ENCODE measurements around the gene PRDM16.

The PRDM16 gene

GRCh38 chr1:3103967-3104677, 35.1 kb downstream of the PRDM16 start:
- DNase-seq (ENCODE audit: low read depth), result no peak

DNA sequence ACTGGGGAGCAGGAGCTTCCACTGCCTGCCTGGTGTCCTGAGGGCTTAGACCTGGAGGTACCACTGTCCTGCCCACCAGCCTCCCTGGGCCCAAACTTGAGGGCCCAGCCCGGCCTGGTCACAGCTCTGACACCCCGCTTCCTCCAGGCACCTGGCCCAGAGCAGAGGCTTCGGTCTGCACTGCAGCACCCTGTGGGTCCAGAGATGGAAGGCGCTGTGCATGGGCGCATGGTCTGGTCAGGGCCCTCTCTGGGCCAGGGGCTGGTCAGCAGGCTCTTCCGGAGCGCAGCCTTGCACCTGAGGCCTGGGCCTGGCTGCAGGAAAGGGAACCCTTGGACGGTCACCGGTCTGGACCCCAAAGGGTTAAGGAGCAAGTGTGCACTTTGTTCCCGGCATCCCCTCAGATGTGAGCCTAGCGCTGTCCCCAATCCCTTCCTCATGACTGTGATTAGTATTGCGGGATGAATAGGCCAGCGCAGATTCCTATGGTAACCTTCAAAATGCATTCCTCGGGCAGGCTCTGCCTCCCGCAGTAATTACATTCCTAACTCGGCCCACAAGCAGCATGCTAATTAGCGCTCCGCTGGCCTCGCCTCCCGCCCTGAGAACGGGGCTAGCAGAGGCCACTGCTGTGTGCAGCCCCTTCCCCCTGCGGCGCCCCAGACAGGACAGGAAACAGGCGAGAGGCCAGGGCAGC, 36.3 kb downstream of the PRDM16 start:
- no peak for DNase-seq (ENCODE audit: low read depth)

- DNase-seq (ENCODE audit: low read depth), result no peak
Measured at GRCh38 chr1:3106216-3106615, 37.2 kb downstream of the PRDM16 start.

- DNase-seq (ENCODE audit: low read depth), result no peak
Measured at GRCh38 chr1:3107201-3107600, 38.2 kb downstream of the PRDM16 start.

GRCh38 chr1:3109355-3109754, 40.4 kb downstream of the PRDM16 start:
- no peak for DNase-seq (ENCODE audit: low read depth)

DNA sequence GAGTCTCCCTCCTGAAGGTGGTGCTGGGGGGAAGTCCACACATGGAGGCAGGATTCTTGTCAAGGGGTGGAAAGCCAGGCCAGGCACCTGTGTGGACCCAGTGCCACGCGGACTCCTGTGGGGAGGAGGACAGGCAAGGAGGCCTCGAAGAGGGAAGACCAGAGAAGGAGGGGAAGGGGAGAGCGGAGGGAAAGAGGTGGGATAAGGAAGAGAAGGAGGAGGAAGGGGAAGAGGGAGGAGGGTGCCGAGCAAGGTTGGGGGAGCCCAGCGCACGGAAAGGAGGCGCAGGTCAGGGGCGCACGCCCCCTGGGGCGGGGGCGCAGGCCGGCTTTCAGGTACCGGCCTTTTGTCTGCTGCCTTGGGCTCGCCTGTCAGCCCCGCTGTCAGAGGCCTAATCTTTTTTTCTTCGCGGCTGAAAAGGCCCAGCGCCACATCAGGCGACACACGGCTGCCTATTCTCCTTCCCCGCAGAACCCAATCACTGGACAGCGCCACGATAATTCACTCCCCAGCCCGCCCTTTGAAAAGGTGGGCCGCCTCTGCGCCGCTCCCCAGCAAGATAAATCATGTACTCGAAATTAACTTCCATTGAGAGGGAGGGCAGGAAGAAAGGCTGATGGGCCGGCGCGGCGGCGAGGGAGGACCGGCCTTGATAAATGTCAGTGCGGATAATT, 42.5 kb downstream of the PRDM16 start:
- DNase-seq (ENCODE audit: low read depth), result no peak

DNA sequence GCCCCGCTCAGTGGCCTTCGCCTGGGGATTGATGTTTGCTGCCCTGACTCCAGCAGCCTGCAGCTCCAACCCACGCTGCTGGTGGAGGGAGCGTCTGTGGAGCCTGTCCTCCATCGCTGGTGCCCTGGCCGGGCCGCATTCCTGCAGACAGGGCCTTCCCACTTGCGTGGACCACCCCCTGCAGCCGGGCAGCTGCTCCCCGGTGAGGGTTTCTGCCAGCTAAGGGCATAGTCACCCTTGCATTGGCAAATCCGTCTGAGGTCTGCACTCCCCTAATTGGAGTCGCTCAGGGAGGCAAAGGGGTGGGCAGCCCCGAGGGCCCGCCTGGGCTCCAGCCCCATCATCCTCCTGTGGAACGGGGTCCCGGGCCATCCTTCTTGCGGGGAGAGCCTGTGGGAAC, 43.5 kb downstream of the PRDM16 start:
- DNase-seq (ENCODE audit: low read depth), result no peak

DNA sequence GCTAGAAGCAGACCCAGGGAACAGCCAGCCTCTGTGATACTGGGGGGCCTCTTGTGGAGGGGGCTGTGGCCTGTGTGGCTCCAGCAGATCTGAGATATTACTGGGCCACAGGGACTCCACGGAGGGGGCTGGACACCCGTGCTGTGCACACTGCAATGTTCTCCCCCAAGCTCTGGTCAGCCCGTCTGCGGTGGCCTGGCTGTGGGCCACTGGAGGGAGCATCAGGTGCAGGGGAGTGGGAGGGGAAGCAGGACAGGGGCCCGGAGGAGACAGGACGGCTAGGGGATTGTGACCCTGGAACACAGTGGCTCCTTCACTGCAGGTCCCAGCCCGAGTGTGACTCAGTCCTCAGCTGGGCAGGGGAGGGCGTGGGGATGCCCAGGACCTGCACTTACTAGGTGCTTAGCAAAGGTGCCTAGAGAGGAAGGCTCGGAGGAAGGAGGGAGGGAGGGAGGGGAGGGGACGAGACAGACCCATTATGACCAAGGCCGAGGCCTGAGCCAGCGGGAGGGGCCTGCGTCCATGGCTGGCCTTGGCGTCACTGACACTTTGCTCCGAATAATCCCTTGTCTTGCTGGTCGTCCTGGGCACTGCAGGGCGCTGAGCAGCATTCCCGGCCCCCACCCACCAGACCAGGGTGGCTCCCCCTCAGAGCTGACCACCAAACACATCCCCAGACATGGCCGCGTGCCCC, 44.2 kb downstream of the PRDM16 start:
- no peak for DNase-seq (ENCODE audit: low read depth)

- DNase-seq (ENCODE audit: low read depth), result no peak
Measured at GRCh38 chr1:3113741-3114056, 44.7 kb downstream of the PRDM16 start.

GRCh38 chr1:3114131-3114744, 45.2 kb downstream of the PRDM16 start:
- no peak for DNase-seq (ENCODE audit: low read depth)

- DNase-seq (ENCODE audit: low read depth), result no peak
Measured at GRCh38 chr1:3114846-3115245, 45.8 kb downstream of the PRDM16 start.

DNA sequence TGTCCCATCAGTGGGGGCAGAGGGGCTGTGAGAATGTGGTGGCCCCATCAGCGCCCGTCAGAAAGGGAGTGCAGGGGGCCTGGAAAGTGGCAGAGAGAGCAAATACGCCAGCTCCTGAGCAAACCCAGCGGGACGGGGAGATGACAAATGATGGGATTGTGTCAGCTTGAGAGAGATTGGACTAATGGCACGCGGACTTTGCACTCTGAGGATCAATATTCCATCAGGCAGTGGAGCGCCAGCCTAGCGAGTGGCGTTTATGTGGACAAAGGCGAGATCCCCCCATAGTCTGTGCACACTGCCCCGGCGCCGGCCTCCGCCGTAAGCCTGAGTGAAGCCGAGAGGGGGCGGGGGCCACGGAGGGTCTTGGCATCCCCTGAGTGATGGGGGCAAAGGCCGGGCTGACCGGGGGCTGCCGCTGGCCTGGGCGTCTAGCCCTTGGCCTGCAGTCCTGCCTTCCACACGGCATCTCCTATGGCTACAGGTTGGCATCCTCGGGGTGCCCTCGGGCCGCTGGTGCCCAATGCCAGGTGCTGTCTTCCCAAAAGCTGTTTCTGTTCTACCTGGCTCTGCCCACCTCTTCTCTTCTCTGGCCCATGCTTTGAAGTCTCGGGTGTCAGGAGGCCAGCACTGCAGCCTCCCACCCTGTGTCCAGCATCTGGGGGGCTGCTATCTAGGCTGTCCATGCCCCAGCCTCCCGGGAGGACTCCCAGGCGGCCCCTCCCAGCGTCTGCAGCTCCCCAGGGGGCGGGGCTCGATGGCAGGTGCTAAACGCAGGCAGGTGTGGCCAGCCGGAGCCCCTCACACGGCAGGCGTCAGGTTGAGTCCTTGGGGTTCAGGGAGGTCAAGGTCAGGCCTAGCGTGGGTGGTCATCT, 46.5 kb downstream of the PRDM16 start:
- no peak for DNase-seq (ENCODE audit: low read depth)

GRCh38 chr1:3116150-3116510, 47.1 kb downstream of the PRDM16 start:
- DNase-seq (ENCODE audit: low read depth), result no peak

DNA sequence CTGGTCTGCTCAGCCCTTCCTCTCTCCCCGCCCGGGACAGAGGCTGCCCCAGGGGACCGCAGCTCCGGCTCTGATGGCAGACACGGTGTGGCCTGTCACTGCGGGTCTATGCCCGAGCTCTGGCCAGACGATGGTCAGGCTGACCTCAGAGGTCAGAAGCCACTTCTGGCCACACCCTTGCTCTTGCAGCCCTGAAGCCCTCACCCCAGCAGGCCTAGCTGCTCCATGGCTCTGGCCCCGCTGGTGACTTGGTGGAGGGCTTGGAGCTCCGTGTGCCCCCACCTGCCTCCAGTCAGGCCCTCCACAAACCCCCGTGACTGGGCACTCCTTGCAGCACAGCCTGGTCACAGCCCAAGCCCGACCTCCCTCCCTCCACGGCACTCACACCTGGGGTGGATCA, 47.6 kb downstream of the PRDM16 start:
- no peak for DNase-seq (ENCODE audit: low read depth)

DNA sequence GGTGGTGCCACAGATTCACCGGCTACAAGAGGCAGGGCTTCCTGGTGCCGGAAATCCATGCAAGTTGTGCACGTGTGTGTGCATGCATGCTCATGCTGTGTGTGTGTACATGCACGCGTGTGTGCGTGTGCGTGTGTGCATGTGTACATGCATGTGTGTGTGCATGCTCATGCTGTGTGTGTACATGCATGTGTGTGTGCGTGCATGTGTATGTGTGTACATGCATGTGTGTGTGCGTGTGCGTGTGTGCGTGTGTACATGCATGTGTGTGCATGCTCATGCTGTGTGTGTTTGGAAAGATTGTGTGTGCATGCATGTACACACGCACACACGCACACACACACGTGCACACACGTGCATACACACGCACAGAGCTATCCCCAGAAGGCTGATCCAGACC, 48.9 kb downstream of the PRDM16 start:
- no peak for DNase-seq (ENCODE audit: low read depth)

DNA sequence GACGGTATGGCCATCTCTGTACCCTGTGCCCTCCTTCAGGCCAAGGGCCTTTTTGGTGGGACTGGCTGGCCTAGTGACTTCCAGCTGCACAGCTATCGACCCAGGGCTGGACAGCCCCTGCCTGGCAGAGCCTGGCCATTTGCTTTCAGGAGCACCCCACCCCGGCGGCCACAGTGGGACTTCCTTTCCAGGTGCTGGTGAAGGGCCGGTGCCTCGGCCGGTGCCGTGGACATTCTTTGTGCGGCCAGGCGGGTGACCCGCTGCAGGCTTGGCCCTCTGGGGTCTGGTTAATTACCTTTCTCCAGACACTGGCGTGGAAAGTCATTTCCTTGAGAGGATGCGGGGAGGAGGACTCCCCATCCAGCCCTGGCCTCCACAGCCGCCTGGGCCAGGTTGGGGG, 50.1 kb downstream of the PRDM16 start:
- no peak for DNase-seq (ENCODE audit: low read depth)

DNA sequence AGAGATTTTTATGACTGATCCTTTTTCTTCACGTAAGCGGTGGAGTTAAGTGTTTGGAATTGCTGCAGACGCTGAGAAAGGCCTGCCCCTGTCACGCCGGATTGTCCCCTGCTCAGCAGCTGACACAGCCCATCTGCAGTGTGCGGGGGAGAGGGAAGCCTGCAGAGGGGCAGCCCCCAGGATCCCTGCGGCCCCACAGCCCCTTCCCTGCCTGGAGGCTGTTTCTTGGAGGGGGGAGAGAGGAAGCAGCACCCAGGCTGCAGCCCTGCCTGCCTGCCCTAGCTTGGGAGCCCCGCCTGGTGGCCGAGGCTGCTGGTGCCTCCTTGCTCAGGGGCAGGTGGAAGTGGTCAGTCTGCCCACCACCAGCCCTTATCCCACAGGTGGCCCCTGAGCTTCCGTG, 50.7 kb downstream of the PRDM16 start:
- DNase-seq (ENCODE audit: low read depth), result no peak

DNA sequence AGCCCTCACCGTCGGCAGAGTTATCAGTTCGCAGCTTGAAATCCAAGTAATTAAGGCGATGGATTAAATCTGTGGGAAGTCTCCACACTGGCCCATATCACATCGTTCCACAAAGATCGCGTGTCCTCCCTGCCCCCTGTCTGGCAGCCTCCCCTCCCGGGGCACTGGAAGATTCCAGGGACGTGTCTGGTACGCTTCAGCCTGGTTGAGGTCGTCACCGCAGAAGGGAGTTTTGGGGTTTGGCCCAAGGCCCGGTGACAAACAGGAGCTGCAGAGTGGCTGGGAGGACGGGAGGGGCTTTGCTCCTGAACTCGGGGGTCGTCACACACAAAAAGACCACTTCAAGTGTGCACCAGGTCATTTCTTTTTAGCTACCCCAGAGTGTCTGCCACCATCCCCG, 51.1 kb downstream of the PRDM16 start:
- DNase-seq (ENCODE audit: low read depth), result no peak

DNA sequence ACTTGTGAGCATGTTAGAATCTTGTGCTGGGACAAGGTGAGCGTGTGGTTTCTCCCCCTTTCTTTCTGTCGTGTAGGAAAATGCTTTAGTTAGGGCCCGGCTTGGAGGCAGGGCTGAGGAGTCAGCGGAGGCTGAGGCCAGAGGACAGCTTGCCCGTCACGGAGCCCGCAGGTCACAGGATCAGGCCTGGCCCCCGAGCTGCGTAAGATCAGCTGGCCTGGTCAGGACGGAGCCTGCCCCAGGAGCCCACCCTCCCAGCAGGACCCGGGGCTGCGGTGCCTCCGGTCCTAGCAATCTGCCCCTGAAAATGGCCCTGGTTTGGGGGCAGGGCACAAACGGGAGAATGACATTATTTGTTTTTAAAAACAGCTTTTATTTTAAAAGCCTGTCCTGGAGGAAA, 52.0 kb downstream of the PRDM16 start:
- no peak for DNase-seq (ENCODE audit: low read depth)

DNA sequence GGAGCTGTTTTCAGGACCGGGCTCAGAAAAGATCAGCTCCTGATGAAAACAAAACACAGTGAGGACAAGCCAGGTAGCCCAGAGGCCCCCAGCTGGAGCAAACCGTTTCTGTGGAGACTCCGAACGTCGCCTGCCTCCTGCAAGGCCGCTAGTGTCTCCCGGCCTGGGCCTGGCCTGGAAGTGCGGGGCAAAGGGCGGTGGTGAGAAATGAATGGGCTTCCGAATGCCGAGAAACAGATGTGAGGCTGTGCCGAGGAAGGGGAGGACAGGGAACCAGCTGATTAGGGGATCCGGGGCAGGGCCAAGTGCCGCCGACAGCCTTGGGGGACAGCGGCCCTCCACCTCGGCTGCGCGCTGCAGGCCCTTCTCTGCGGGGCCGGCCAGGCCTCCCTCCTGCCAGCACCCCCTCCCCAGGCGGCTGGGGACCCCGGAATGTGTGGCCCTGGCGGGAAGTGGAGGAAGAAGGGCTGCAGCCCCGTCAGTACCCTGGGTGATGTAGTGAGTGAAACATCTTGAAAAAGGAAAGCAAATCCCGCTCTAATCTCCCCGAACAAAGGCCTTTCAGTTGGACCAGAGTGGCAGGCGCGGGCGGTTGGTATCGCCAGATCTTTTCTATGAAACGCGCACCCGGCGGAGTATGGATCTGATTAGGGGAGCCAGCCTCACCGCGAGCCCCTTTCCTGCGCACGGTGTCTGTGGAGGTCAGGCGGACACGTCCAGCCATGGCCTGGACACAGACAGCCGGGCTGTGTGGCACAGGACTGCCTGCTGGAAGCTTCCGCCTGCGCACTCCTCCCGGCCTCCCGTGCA, 52.6 kb downstream of the PRDM16 start:
- DNase-seq (ENCODE audit: low read depth), result no peak

DNA sequence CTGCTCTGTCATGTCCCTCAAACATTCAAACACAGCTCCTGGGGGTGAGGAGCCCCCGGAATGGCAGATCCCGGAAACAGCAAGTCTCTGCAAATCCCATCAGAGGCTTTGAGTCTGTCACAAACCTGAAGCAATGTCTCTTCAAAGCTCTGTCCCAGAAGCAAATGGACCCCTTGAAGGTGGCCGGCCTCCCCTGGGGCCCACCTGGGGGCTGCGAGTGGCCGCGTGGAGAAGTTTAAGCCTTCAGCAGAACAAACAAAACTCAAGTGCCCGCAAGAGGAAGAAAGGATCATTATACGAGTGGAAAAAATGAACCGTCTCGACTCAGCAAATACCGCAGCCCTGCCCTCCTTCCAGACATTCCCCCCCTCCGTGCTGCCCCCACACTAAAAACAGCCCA, 53.3 kb downstream of the PRDM16 start:
- no peak for DNase-seq (ENCODE audit: low read depth)
